Ecto neural progenitor cell (in vitro differentiated cells): ENCODE results near the gene C5AR1.
"Not testable (repeated sequence)": the region's sequence is repeated elsewhere in the genome, so short reads cannot be mapped to it uniquely, and the experiment has no call there.

Experiments
- DNase-seq: peaks from one replicate; pipeline ENCODE4 v3.0.0-alpha.2; 2018; ENCODE audit warnings: low spot score

C5AR1 gene

DNA sequence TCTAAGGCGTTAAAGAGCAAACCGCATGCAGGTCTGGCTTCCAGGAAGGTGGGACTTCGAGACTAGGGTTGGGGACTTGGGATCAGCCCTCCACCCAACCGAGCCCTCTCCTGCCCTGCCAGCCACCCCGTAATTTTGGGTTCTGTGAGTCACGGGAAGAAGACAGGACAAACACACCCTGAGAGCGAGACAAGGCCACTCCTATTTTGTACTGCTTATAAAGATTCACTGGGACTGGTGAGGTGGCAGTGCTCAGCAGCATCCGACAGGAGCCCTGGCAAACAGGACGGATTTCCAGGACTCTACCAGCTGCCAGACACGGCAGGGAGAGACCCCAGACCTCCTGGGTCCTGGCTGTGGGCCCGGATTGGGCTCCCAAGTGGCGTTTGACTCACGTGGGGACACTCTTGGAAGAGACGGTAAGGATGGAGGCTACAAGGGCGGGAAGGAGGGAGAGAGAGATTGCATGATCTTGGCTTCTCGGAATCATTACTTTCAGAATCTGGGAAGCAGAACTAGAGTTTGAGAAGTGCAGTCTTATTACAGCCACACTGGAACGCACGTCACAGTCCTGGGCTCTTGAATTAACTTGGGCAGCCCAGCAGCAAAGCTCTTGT lies 22.4 kb downstream of the C5AR1 start, which contains the start of gene C5AR2:
TSS of gene C5AR2 (plus strand) at position 245 of the 617 bp plus-strand sequence. CDS start 8,625 bp downstream, outside the sequence.
- no peak for DNase-seq

DNA sequence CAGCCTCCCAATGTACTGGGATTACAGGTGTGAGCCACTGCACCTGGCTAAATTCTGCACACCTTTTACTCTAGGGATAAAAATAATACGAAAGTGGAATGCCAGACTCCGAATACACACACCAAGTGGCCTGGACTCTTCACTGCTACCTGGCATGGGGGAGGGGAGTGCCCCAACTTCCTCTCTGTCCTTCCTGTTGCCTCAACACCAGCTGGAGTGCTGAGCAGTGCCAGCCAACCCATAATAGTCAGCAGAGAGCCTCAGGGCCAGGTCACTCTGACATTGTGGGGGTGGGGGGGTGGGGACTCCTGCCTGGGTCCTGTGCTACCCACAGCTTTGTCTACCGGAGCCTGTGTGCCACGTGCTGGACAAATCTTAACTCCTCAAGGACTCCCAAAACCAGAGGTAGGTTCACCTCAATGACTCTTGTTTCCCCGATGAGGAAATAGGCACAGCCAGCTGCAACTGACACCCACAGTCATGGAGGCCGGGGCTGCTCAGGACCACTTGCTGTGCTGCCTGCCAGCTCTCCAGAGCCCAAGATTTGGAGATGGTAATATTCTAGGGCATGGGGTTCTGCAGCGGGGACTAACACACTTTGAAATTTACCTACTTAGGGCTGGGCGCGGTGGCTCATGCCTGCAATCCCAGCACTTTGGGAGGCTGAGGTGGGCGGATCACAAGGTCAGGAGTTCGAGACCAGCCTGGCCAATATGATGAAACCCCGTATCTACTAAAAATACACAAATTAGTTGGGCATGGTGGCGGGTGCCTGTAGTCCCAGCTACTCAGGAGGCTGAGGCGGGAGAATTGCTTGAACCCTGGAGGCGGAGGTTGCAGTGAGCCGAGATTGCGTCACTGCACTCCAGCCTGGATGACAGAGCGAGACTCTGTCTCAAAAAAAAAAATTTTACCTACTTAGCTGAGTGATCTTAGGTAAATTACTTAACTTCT lies 27.4 kb downstream of the C5AR1 start:
- not testable (repeated sequence) for DNase-seq

DNA sequence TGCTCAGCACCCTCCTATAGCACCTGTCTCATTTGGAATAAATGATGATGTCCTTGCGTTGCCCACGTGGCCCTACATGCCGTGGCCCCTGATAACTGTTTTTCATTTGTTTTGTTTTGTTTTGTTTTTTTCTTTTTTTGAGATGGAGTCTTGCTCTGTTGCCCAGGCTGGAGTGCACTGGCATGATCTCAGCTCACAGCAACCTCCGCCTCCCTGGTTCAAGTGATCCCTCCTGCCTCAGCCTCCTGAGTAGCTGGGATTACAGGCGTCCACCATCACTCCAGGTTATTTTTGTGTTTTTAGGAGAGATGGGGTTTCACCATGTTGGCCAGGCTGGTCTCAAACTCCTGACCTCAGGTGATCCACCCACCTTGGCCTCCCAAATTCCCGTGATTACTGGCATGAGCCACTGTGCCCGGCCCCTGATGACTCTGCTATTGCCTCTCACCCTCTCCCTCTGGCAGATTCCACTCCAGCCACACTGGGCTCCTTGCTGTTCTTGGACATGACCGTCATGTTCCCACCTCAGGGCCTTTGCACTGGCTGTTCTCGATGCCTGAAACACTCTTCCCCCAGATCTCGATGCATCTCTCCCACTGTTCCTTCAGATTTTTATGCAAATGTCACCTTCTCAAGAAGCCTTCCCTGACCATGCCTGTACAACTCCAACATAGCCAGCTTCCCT lies 29.7 kb downstream of the C5AR1 start:
- DNase-seq, result no peak

DNA sequence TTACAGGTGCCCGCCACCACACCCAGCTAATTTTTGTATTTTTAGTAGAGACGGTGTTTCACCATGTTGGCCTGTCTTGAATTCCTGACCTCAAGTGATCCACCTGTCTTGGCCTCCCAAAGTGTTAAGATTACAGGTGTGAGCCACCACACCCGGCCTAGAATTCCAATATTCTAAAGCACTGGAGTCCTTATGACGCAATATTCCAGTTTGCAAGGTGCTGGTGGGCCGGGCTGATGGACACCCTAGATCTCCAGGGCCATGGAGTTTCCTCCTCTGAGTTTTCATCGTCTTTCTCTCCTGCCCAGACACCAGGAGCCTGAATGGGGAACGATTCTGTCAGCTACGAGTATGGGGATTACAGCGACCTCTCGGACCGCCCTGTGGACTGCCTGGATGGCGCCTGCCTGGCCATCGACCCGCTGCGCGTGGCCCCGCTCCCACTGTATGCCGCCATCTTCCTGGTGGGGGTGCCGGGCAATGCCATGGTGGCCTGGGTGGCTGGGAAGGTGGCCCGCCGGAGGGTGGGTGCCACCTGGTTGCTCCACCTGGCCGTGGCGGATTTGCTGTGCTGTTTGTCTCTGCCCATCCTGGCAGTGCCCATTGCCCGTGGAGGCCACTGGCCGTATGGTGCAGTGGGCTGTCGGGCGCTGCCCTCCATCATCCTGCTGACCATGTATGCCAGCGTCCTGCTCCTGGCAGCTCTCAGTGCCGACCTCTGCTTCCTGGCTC lies 31.0 kb downstream of the C5AR1 start:
- DNase-seq, result no peak

DNA sequence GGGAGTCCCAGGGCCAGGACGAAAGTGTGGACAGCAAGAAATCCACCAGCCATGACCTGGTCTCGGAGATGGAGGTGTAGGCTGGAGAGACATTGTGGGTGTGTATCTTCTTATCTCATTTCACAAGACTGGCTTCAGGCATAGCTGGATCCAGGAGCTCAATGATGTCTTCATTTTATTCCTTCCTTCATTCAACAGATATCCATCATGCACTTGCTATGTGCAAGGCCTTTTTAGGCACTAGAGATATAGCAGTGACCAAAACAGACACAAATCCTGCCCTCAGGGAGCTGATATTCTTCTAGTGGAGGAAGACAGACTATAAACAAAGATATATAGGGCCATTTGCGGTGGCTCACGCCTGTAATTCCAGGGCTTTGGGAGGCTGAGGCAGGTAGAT lies 32.1 kb downstream of the C5AR1 start:
- no peak for DNase-seq

DNA sequence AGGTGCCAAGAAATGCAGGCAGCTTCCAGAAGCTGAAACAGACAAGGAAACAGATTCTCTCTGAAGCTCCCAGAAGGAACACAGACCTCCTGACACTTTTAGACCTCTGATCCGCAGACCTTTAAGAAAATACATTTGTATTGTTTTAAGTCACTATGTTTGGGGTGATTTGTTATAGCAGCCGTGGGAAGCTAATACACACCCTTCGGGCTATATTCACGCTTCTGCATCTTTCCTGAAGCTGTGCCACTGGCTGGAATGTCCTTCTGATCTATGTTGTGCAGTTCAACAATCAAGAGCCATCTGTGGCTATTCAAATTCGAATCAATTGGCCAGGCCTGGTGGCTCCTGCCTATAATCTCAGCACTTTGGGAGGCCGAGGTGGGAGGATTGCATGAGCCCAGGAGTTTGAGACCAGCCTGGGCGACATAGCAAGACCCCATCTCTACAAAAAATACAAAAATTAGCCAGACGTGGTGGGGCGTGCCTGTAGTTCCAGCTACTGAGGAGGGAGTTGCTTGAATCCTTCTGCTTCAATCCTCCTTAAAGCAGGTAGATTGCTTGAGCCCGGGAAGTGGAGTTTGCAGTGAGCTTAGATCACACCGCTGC lies 33.6 kb downstream of the C5AR1 start:
- DNase-seq, result no peak

DNA sequence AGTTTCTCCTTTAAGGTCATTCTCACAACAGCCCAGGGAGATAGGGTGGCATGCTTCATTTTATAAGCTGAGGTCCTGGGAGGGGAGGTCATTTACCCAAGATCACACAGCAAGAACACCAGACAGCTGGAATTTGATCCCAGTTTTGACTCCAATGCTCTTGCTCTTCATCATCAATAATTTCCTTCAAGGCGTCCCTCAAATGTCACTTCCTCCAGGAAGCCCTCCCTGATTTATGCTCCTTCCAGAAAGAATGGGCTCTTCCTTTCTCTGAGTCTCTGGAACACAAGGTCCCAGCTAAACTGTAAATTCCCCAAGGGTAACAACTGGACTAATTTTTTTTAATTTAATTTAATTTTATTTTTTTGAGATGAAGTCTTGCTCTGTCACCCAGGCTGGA lies 34.8 kb downstream of the C5AR1 start:
- DNase-seq, result no peak

DNA sequence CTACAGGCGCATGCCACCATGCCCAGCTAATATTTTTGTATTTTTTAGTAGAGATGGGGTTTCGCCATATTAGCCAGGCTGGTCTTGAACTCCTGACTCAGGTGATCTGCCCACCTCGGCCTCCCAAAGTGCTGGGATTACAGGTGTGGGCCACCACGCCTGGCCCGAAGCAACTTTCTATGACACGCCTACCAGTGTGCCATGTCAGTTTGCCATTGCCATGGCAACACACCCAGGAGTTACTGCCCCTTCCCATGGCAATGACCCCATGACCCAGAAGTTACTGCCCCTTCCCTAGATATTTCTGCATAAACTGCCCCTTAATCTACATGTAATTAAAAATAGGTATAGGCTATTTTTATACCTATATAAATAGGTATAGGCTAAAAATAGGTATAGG lies 36.4 kb downstream of the C5AR1 start:
- not testable (repeated sequence) for DNase-seq

DNA sequence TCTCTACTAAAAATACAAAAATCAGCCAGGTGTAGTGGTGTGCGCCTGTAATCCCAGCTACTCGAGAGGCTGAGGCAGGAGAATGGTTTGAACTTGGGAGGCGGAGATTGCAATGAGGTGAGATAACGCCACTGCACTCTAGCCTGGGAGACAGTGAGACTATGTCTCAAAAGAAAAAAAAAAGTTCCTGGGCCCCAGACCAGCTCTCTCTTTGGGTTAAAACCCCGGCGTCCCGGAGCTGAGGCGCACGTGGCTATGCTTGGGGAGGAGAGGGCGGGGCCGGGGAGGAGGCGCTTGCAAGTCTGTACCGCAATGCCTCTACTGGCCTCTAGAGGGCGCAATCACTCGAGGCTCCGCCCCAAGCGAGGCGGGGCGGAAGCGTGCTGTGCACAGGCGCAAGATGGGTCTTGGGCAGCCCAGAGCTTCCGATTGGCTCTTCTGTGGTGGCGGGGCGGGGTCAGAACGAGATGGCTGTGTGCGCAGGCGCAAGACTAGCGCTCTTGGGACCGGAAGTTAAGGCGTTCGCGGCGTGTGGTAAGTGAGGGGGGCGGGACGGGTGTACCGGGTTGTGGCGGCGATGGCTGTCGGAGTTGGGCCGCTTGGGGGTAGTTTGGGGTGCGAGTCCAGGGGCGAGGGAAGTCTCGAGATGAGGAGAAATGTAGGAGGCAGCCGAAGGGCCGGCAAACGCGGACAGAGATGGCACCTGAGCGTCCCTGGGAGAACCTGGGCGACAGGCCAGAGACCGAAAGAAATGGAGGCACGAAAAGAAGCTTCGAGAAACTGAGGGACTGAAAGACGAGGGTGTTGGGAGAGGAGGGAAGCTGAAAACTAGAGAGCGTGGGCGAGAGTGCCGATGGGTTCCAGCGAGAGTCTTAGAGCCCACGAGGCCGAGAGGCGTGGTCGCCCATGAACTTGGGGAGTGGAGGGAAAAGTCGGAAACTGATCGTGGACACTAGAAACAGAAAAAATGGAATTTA lies 39.4 kb downstream of the C5AR1 start, which contains the start of gene DHX34:
TSS of gene DHX34 (plus strand) at position 497 of the 977 bp plus-strand sequence. CDS start 3,716 bp downstream, outside the sequence.
- DNase-seq, result peak; percentile 99

DNA sequence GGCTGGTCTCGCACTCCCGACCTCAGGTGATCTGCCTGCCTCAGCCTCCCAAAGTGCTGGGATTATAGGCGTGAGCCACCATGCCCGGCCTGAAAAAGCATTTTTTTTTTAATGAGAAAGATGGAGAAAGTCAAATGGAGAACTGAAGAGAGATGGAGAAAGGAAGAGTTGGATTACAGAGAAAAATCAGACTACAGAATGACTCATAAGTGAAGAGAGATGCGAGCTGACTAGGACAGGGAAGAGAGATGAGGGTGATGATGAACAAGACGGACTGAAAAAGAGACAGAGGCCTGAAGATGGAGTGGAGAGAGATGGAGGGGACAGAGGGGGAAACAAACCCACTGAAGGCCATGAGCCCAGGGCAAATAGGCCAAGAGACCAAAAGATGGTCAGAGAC lies 41.0 kb downstream of the C5AR1 start:
- DNase-seq, result no peak

DNA sequence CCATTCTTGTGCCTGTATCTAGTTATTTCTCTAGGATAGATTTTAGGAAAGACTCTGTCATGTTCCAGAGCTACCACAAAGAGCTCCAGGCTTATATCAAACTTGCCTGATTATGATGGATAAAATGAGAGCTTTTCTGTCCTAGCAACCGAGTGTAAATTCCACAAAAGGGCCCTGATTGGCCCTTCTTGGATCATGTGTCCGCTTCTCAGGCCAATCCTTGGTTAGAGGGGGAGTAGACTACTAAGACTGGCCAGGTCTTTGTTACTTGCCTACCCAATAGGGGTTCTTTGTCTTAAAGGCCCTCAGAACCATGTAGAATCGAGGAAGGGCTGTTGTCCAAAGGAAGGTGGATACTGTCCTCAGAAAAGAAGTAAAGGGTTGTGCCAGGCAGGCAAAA lies 41.9 kb downstream of the C5AR1 start:
- no peak for DNase-seq

DNA sequence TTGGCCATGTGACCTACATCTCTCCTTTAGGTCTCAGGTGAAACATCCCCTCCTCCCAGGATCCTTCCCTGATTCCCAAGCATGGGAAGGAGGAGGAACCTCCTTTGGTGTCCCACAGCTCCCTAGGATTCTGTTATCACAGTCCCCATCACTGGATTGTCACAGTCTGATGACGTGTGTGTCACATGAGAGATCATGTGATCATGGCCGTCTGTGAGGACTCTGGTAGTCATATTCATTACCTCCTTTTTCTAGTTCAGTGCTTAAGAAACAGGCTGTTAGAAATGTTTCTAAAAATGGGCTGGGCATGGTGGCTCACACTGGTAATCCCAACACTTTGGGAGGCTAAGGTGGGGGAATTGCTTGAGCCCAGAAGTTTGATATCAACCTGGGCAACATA lies 42.4 kb downstream of the C5AR1 start:
- DNase-seq, result no peak

DNA sequence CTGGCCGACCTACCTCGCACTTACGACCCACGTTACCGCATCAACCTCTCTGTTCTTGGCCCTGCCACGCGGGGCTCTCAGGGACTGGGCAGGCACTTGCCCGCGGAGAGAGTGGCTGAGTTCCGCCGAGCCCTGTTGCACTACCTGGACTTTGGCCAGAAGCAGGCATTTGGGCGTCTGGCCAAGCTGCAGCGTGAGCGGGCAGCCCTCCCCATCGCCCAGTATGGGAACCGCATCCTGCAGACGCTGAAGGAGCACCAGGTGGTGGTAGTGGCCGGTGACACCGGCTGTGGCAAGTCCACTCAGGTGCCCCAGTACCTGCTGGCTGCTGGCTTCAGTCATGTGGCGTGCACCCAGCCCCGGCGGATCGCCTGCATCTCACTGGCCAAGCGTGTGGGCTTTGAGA lies 43.6 kb downstream of the C5AR1 start:
- no peak for DNase-seq

DNA sequence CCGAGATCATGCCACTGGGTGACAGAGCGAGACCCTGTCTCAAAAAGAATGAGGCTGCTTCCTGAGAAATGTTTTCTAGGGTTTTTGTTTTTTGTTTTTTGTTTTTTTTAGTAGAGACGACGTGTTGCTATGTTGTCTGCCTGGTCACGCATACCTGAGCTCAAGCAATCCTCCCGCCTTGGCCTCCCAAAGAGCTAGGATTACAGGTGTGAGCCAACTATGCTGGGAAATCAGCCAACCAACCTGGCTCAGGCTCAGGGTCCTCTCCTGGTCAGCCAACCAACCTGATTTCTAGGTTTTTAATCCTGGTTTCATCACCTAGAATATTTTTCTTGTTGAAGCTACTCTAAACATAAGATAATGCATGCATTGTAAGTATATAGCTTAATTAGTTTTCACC lies 47.2 kb downstream of the C5AR1 start:
- no peak for DNase-seq

DNA sequence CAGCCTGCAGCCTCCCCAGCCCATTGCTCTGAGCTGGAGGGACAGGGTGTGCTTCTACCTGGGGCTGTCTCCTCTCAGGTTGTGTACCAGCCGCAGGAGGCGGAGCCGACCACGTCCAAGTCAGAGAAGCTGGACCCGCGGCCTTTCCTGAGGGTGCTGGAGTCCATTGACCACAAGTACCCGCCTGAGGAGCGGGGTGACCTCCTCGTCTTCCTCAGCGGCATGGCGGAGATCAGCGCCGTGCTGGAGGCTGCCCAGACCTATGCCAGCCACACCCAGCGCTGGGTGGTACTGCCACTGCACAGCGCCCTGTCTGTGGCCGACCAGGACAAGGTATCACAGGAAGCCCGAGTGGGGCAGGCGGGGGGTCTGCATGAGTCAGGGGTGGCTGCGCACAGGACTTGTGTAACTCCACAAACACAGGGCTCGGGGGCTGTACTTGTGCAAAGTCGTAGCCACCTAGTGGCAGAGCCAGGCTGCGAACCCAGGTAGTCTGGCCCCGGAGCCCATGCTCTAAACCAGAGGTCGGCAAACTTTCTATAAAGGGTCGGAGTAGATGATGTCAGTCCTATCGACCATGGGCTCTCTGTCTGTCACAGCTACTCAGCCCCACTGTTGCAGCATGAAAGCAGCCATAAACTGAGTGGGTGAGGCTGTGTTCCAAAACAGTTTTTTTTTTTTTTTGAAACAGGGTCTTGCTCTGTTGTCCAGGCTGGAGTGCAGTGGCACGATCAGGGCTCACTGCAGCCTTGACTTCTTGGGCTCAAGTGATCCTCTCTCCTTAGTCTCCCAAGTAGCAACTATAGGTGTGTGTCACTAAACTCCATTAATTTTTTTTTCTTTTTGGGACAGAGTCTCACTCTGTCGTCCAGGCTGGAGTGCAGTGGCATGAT lies 48.4 kb downstream of the C5AR1 start:
- DNase-seq, result no peak

DNA sequence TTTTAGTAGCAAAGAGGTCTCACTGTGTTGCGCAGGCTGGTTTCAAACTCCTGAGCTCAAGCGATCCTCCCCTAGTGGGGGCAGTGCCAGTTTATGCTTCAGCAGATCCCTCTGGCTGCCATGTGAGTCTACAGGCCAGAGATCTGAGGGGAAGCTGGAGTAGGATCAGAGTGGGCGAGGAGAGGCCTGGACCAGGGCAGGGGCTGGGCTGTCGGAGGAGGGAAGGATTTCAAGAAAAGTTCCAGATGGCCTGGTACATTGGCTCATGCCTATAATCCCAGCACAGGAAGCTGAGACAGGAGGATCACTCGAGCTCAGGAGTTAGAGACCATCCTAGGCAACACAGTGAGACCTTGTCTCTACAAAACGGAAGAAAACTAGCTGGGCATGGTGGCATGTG lies 49.3 kb downstream of the C5AR1 start:
- no peak for DNase-seq

DNA sequence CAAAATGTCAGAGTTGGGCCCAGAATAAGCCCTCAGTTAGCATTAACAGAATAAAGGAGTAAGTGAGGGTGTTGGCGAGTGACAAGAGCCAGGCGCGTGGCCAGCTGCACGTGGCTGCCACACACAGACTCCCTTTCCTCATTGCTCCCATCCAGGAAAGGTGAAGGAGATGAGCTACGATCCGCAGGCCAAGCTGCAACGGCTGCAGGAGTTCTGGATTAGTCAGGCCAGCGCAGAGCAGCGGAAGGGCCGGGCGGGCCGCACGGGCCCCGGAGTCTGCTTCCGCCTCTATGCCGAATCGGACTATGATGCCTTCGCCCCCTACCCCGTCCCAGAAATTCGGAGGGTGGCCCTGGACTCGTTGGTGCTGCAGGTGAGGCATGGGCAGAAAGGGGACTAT lies 52.7 kb downstream of the C5AR1 start:
- DNase-seq, result no peak

DNA sequence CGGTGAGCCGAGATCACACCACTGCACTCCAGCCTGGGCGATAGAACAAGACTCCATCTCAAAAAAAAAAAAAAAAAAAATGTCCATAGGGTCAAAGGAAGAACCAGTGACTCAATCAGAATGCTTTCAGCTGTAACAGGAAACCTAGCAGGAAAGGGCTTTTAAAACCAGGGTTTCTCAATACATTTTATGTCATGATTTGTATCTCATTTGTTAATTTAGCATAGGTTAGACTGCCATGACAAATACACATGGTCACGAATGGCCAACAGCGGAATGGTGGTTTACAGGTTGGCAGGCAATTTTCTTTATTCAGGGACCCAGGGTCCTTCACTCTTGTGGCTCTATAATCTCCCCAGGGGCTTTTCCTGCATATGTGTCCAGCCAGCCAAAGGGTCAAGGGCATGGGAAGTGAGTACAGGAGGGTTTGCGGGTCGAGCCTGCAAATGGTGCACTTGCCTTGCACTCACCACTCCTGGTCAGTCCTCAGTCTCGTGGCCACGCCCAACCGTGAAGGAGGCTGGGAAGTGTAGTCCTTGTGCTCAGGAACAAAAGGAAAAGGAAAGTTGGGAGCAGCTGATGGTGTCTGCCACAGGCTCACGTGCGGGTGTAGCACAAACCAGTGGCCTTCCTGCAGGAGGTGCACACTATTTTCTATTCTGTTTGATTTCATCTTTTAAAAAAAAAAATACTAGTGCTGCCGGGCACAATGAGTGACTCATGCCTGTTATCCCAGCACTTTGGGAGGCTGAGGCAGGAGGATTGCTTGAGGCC lies 54.3 kb downstream of the C5AR1 start:
- DNase-seq, result no peak
